Neural cell (in vitro differentiated cells): ENCODE data around the gene LRRFIP2. TPM values are rescaled to one million over a fixed set of nuclear protein-coding genes. Genes with fewer than 3 reads are reported as not detected.

ENCODE experiments used
- H2AFZ ChIP-seq: fragments of 200-600, 300-800 bp; sonication (generic), shearing (Covaris generic); 2 replicates; pipeline ENCODE4 v1.6.0; 2014; ENCODE audit warnings: low read depth, mild to moderate bottlenecking, antibody characterized with exemption, low read length, moderate library complexity
- H3F3A ChIP-seq: fragments of 200-600 bp; shearing (Covaris generic); 2 replicates; pipeline ENCODE4 v1.6.1; 2016; ENCODE audit warnings: mild to moderate bottlenecking, moderate library complexity, mixed read lengths, antibody characterized with exemption, low read length; ENCODE audit not compliant: insufficient read depth, poor library complexity, severe bottlenecking
- H3K27ac ChIP-seq: fragments of 200-600, 300-800 bp; sonication (generic), shearing (Covaris generic); 2 replicates; pipeline ENCODE4 v1.5.1; 2014; ENCODE audit warnings: mild to moderate bottlenecking, low read length, moderate library complexity
- H3K27me3 ChIP-seq: fragments of 300-800, 200-600 bp; sonication (generic), shearing (Covaris generic); 2 replicates; pipeline ENCODE4 v1.6.0; 2014; ENCODE audit warnings: mild to moderate bottlenecking, low read depth, low read length, moderate library complexity; ENCODE audit not compliant: insufficient read depth
- H3K36me3 ChIP-seq: fragments of 300-800, 200-600 bp; sonication (generic), shearing (Covaris generic); 2 replicates; pipeline ENCODE4 v1.5.1; 2014; ENCODE audit warnings: mild to moderate bottlenecking, antibody characterized with exemption, low read length, moderate library complexity; ENCODE audit not compliant: insufficient read depth
- H3K4me2 ChIP-seq: fragments of 300-800, 200-600 bp; sonication (generic), shearing (Covaris generic); 2 replicates; pipeline ENCODE4 v1.6.0; 2014; ENCODE audit warnings: mild to moderate bottlenecking, low read length
- H3K4me3 ChIP-seq: fragments of 300-800, 200-600 bp; sonication (generic), shearing (Covaris generic); 2 replicates; pipeline ENCODE4 v1.5.1; 2014; ENCODE audit warnings: mild to moderate bottlenecking, low read length, moderate library complexity
- H3K79me2 ChIP-seq: fragments of 200-600 bp; shearing (Covaris generic); replicated peaks from 2 replicates; pipeline ENCODE4 v1.6.0; 2014; ENCODE audit warnings: mild to moderate bottlenecking, low read length, moderate library complexity; ENCODE audit not compliant: insufficient read depth
- H3K9ac ChIP-seq: fragments of 300-800, 200-600 bp; sonication (generic), shearing (Covaris generic); 2 replicates; pipeline ENCODE4 v1.6.1; 2016; ENCODE audit warnings: mild to moderate bottlenecking, low read length, mixed read lengths
- H3K9me2 ChIP-seq: fragments of 200-600 bp; shearing (Covaris generic); 2 replicates; pipeline ENCODE4 v1.6.1; 2016; ENCODE audit warnings: mild to moderate bottlenecking, low read length, mixed read lengths; ENCODE audit not compliant: insufficient read depth
- H3K9me3 ChIP-seq: fragments of 200-600, 300-800 bp; sonication (generic), shearing (Covaris generic); 2 replicates; pipeline ENCODE4 v1.6.1; 2016; ENCODE audit warnings: mild to moderate bottlenecking, mixed run types, low read length, moderate library complexity, mixed read lengths
- H4K20me1 ChIP-seq: fragments of 200-600 bp; shearing (Covaris generic); 2 replicates; pipeline ENCODE4 v1.6.1; 2016; ENCODE audit warnings: mild to moderate bottlenecking, mixed run types; ENCODE audit not compliant: insufficient read depth
- CTCF ChIP-seq: fragments of 450-650 bp; IDR thresholded peaks from 2 replicates; pipeline ENCODE4 v1.5.1; 2014; ENCODE audit warnings: antibody characterized with exemption, mild to moderate bottlenecking, moderate library complexity; ENCODE audit not compliant: poor library complexity, severe bottlenecking
- EP300 ChIP-seq: fragments of 450-650 bp; conservative IDR thresholded peaks from 2 replicates; pipeline ENCODE4 v1.6.1; 2014; ENCODE audit warnings: antibody characterized with exemption, mild to moderate bottlenecking, moderate library complexity; ENCODE audit not compliant: poor library complexity, severe bottlenecking
- EZH2 ChIP-seq: fragments of 200-600, 300-800 bp; shearing (Covaris generic), sonication (generic); IDR thresholded peaks from 2 replicates; pipeline ENCODE4 v1.6.1; 2014; ENCODE audit warnings: antibody characterized with exemption, low read length, borderline replicate concordance, mild to moderate bottlenecking; ENCODE audit not compliant: insufficient read depth, poor library complexity, severe bottlenecking
- MXI1 ChIP-seq: fragments of 450-650 bp; conservative IDR thresholded peaks from 2 replicates; pipeline ENCODE4 v1.6.1; 2014; ENCODE audit warnings: antibody characterized with exemption, mild to moderate bottlenecking; ENCODE audit not compliant: poor library complexity, severe bottlenecking
- POLR2AphosphoS5 ChIP-seq: IDR thresholded peaks from 2 replicates; pipeline ENCODE4 v1.6.1; 2012
- RAD21 ChIP-seq: fragments of 450-650 bp; conservative IDR thresholded peaks from 2 replicates; pipeline ENCODE4 v1.6.1; 2014; ENCODE audit warnings: antibody characterized with exemption, mild to moderate bottlenecking, moderate library complexity
- REST ChIP-seq: IDR thresholded peaks from 2 replicates; pipeline ENCODE4 v1.6.1; 2012; ENCODE audit warnings: borderline replicate concordance
- SMC3 ChIP-seq: fragments of 450-650 bp; conservative IDR thresholded peaks from 2 replicates; pipeline ENCODE4 v1.6.1; 2014; ENCODE audit warnings: antibody characterized with exemption, mild to moderate bottlenecking, moderate library complexity; ENCODE audit not compliant: poor library complexity
- TAF1 ChIP-seq: IDR thresholded peaks from 2 replicates; pipeline ENCODE4 v1.6.1; 2012; ENCODE audit warnings: low read depth
- polyA plus RNA-seq: library from polyadenylated mRNA; depleted of rRNA; stranded (reverse); fragments of >200 nt; gene quantifications from 2 replicates; pipeline ENCODE4 v1.2.3, GENCODE V29; 2014

Gene LRRFIP2
- polyA plus RNA-seq, 1 donor from 2014 or later: 143 TPM

GRCh38 chr3:37053753-37054152, 120.6 kb downstream of the LRRFIP2 start:
- H3K9ac ChIP-seq: no peak overlapping the region
- H2AFZ ChIP-seq: no peak overlapping the region
- no peaks in the 10 kb centered on the region for H3K79me2 ChIP-seq
- H3K27ac ChIP-seq: no peak overlapping the region
- H3K27me3 ChIP-seq: no peaks in the 10 kb centered on the region
- no peak for TF ChIP-seq CTCF
- TF ChIP-seq SMC3: no peak
- no peak for TF ChIP-seq REST
- TF ChIP-seq TAF1: no peak
- no peak for TF ChIP-seq RAD21
- no peak for TF ChIP-seq POLR2AphosphoS5
- TF ChIP-seq EP300: no peak
- TF ChIP-seq MXI1: no peak
- TF ChIP-seq EZH2: no peak
- H4K20me1 ChIP-seq: no peaks in the 10 kb centered on the region
- no peak overlapping the region for H3K4me2 ChIP-seq
- H3F3A ChIP-seq: no peaks in the 10 kb centered on the region
- no peaks in the 10 kb centered on the region for H3K9me3 ChIP-seq
- no peak overlapping the region for H3K4me3 ChIP-seq
- peaks cover 6% of the 10 kb centered on the region for H3K36me3 ChIP-seq
- H3K9me2 ChIP-seq: no peaks in the 10 kb centered on the region

GRCh38 chr3:37053337-37053736, 121.0 kb downstream of the LRRFIP2 start:
- Histone ChIP-seq H3K4me3 (no peak overlapping the region), H3K9me3 (no peaks in the 10 kb centered on the region), H3F3A (no peaks in the 10 kb centered on the region), H3K27ac (no peak overlapping the region), H3K27me3 (no peaks in the 10 kb centered on the region), H2AFZ (no peak overlapping the region), H3K4me2 (no peak overlapping the region), H3K79me2 (no peaks in the 10 kb centered on the region), H3K9ac (no peak overlapping the region), H4K20me1 (no peaks in the 10 kb centered on the region), H3K9me2 (no peaks in the 10 kb centered on the region), H3K36me3 (peaks cover 9% of the 10 kb centered on the region)
- TF ChIP-seq TAF1: no peak
- no peak for TF ChIP-seq EZH2
- TF ChIP-seq RAD21: no peak
- TF ChIP-seq REST: no peak
- TF ChIP-seq MXI1: no peak
- no peak for TF ChIP-seq EP300
- TF ChIP-seq SMC3: no peak
- TF ChIP-seq CTCF: no peak
- no peak for TF ChIP-seq POLR2AphosphoS5
